Stimulated activated CD8-positive, alpha-beta memory T cell treated with anti-CD3 and anti-CD28 coated beads, Interleukin-12 subunit alpha, Interleukin-12 subunit beta, amount 100 ng/mL, for 1 hour (primary cell): ENCODE results near the gene TNFSF13.

ENCODE experiments used
- DNase-seq: peaks from one replicate; pipeline ENCODE4 v3.0.0-alpha.2; 2020; ENCODE audit warnings: low read depth

TNFSF13 gene

GRCh38 chr17:7552621-7553051 is 5.9 kb upstream of the TNFSF13 start:
- DNase-seq: no peak

- no peak for DNase-seq
Observed at GRCh38 chr17:7553356-7553755, 5.2 kb upstream of the TNFSF13 start.

DNA sequence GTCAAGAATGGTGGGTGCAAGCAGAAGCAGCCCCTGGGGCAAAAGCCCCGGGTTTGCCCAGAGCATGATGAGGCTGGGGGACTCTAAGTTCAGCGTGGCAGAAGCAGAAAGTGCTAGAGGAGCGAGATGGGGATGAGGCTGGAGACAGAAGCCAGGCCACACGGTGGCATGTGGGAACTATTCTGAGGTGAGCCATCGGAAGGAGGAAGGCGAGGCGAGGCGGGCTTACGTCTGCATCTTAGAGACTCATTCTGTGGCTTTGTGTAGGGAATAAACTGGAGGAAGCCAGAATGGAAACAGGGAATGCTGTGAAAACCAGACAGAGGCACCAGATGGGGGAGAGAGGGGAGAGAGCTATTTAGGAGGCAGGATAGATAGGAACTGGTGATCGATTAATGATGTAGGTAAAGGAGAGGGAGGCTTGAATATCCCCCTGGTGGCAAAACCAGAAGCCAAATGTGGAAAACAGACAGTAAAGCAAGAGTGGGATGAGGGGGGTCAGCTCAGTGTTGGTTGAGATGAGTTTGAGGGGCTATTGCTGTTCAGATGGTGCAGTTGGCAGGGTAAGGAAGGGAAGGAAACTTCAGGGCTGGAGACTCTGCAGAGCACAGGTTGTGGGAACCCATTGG is 3.1 kb upstream of the TNFSF13 start:
- no peak for DNase-seq

DNA sequence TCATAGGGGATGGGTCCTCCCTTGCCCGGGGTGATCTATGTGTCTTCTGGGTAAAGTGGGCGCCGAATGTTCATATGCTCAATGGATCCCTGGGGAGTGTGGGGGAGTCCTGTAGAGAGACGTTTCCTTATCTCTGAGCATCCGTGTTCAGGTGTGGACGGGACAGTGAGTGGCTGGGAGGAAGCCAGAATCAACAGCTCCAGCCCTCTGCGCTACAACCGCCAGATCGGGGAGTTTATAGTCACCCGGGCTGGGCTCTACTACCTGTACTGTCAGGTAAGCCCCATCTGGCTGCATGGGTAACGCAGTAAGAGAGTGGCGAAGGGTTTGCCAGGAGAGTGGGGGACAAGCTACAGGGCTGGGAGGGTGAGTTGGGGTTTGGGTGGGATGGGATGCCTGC is 1.9 kb upstream of the TNFSF13 start:
- DNase-seq: no peak

DNA sequence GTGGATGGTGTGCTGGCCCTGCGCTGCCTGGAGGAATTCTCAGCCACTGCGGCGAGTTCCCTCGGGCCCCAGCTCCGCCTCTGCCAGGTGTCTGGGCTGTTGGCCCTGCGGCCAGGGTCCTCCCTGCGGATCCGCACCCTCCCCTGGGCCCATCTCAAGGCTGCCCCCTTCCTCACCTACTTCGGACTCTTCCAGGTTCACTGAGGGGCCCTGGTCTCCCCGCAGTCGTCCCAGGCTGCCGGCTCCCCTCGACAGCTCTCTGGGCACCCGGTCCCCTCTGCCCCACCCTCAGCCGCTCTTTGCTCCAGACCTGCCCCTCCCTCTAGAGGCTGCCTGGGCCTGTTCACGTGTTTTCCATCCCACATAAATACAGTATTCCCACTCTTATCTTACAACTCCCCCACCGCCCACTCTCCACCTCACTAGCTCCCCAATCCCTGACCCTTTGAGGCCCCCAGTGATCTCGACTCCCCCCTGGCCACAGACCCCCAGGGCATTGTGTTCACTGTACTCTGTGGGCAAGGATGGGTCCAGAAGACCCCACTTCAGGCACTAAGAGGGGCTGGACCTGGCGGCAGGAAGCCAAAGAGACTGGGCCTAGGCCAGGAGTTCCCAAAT is 1.3 kb upstream of the TNFSF13 start:
- no peak for DNase-seq

DNA sequence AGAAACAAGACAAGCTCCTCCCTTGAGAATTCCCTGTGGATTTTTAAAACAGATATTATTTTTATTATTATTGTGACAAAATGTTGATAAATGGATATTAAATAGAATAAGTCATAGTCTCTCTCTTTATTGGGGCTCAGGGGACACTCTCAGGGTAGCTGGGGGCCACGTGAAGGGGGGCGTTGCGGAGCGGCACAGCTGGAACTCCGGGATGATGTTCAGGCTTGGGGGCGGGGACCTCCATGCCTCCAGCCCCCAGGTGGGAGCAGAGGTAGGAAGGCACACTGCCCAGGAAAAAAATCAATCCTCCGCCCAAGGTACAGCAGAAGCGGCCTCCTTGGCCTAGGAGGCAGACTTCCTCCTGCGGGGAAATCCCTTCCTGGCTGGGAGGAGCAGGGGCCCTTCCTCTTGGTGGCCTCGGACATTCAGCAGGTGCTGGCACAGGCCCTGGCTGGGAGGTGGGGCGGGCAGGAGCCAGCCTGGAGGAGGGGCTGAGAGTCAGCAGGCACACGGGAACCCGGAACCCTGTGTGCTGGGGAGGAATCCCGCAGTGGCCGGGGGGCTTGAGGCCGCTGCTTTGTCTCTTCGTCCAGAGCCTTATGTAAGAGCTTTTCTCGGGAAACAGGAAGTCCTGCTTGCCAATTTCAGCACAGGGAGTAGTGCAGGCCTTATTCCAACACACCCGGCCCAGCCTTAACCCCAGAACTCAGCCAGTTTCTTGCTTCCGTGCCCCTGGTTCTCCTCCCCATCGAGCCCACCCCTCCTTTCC is 591 bp upstream of the TNFSF13 start:
- no peak for DNase-seq

GRCh38 chr17:7559320-7560171 is 996 bp downstream of the TNFSF13 start:
- DNase-seq: no peak

- no peak for DNase-seq
Observed at GRCh38 chr17:7560172-7561027, 1.9 kb downstream of the TNFSF13 start.

DNA sequence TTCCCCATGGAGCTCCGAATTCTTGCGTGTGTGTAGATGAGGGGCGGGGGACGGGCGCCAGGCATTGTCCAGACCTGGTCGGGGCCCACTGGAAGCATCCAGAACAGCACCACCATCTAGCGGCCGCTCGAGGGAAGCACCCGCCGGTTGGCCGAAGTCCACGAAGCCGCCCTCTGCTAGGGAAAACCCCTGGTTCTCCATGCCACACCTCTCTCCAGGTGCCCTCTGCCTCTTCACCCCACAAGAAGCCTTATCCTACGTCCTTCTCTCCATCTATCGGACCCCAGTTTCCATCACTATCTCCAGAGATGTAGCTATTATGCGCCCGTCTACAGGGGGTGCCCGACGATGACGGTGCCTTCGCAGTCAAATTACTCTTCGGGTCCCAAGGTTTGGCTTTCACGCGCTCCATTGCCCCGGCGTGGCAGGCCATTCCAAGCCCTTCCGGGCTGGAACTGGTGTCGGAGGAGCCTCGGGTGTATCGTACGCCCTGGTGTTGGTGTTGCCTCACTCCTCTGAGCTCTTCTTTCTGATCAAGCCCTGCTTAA is 2.6 kb downstream of the TNFSF13 start:
- DNase-seq: peak; percentile 79

- peak; percentile 79 for DNase-seq
Observed at GRCh38 chr17:7561589-7562207, 3.1 kb downstream of the TNFSF13 start, which contains the start of gene SENP3. Gene SENP3 (plus strand): TSS chr17:7561919. CDS start chr17:7563077, 1,158 bp downstream.

DNA sequence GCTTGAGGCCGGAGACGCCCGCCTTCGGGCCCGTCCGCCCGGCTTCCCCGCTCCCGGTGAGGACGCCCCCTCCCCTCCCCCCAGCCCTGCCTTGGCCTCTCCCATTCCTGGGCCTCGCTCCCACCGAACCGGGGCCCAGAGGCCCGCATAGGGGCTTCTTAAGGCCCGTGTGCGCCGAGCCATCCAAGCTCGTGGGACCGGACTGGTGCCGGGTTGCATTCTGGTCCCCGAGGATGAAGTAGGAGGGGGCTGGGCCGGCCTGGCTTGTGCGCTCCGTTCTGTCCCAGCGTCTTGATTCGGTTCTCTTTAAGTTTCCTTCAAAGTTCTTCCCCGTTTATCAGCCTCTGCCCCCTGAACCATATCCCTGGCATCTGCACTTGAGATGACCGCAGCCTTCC is 3.7 kb downstream of the TNFSF13 start:
- DNase-seq: no peak

GRCh38 chr17:7563115-7563869 is 4.7 kb downstream of the TNFSF13 start:
- DNase-seq: no peak

- DNase-seq: no peak
Observed at GRCh38 chr17:7569571-7569970, 11.0 kb downstream of the TNFSF13 start.

- DNase-seq: no peak
Observed at GRCh38 chr17:7570351-7570750, 11.8 kb downstream of the TNFSF13 start.

- DNase-seq: no peak
Observed at GRCh38 chr17:7572338-7572587, 13.7 kb downstream of the TNFSF13 start.

- peak; percentile 99 for DNase-seq
Observed at GRCh38 chr17:7572588-7573323, 14.2 kb downstream of the TNFSF13 start.

DNA sequence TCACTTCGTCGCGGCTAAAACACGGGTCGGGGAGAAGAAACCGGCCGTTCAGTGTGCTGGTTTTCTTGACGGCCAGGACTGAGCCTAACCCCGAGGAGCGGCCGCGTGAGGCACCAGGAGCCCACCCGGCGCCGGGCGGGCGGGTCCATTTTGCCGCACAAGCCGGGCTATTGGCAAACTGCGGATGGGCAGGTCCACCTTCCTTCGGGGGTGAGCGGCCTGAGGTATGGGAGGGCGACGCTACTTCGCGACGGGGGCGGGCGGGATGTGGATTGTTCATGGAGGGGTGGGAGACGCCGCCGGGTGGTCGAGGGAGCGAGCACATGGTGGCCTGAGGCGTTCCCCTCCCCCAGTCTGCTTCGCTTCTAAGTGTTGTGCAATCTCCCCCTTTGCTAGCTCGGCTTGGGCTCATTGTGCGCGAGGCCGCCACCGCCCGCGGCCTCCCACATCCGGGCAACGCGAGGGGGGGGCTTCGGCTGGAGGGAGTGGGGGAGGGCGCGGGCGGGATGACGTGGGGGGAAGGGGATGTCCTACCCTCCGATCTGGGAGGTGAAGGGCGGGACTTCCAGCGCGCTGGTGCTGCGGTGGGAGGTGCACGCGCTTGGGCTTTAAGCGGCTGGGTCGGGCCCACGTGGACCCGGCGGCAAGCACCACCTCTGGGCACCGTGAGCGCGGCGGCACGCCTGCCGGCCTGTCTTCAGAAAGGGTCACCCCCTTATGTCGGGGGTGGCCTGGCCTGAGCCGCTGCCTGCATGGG is 15.0 kb downstream of the TNFSF13 start:
- peak; percentile 84 for DNase-seq

- DNase-seq: no peak
Observed at GRCh38 chr17:7574176-7574953, 15.8 kb downstream of the TNFSF13 start.
